Medulla oblongata (tissue), 1 donor: ENCODE data around the gene LIG1.
"Not testable (repeated sequence)": the region's sequence is repeated elsewhere in the genome, so short reads cannot be mapped to it uniquely, and the experiment has no call there.

Experiments used
- DNase-seq: peaks from one replicate; pipeline ENCODE4 v3.0.0-alpha.2; 2015; ENCODE audit errors: extremely low spot score

Gene LIG1

DNA sequence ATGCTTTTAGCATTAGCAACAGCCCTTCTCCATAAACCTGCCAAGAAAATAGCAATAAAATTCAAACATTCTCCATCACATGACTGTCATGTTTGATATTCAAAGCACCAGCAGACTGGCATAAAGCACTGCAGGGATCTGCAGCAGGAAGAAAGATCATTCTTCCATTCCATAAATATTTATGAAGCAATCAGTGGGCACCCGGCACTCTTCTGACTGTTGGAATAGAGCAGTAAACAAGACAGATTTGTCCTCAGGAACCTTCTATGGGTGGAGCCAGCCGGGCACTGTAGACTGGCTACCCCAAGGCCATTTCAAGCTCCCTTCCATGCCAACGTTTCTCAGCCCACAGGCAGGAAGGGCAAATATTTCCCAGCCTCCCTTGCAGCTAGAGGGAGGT, 85.1 kb downstream of the LIG1 start:
- DNase-seq: no peak

DNA sequence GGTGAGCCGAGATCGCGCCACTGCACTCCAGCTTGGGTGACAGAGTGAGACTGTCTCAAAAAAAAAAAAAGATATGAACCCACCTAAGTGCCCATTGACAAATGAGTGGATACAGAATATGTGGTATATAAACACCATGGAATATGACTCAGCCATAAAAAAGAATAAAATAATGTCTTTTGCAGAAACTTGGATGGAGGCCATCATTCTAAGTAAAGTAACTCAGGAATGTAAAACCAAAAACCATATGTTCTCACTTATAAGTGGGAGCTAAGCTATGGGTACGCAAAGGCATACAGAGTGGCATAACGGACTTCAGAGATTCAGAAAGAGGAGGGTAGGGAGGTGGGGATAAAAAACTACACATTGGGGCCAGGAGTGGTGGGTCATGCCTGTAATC, 89.0 kb downstream of the LIG1 start:
- DNase-seq: no peak

DNA sequence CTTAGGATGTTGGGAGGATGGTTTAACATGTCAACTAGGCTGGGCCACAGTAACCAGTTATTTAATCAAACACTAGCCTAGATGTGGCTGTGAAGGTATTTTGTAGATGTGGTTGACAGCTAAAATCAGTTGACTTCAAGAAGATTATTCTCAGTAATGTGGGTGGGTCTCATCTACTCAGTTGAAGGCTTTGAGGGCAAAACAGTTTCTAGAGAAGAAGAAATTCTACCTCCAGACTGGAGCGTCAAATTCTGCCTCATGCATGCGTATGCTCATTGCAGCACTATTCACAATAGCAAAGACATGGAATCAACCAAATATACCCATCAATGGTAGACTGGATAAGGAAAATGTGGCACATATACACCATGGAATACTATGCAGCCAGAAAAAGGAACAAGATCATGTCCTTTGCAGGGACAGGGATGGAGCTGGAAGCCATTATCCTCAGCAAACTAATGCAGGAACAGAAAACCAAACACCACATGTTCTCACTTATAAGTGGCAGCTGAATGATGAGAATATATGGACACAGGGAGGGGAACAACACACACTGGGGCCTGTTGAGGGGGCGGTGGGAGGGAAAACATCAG, 99.9 kb downstream of the LIG1 start:
- DNase-seq: not testable (repeated sequence)

DNA sequence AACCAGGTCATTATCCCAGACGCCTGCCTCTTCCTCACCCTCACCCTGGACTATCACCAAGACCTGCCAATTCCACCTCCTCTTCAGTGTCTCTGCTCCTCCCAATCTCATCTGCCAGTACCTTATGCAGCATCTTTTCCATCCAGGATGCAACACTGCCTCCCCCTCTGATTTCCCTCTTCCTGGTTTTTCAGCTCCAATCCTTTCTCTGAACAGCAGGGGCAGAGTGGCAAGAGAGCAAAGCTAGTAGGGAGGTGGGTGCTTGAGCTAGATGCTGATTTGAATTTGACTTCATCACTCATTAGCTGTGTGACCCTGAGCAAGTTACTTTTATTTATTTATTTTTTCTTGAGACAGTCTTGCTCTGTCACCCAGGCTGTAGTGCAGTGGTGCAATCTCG, 100.7 kb downstream of the LIG1 start:
- DNase-seq: no peak
